IPS-20b (cell line): ENCODE measurements around the gene AGXT.

ENCODE experiments used
- H3K27ac ChIP-seq: one replicate; pipeline ENCODE4 v1.5.1; 2013; ENCODE audit warnings: low read length
- H3K27me3 ChIP-seq: 2 replicates; pipeline ENCODE4 v1.6.1; 2013; ENCODE audit warnings: mild to moderate bottlenecking, low read length, inconsistent platforms; ENCODE audit not compliant: insufficient read depth
- H3K36me3 ChIP-seq: 2 replicates; pipeline ENCODE4 v1.6.1; 2013; ENCODE audit warnings: low read depth, mild to moderate bottlenecking, inconsistent platforms, low read length, moderate library complexity; ENCODE audit not compliant: insufficient read depth
- H3K4me1 ChIP-seq: 2 replicates; pipeline ENCODE4 v1.6.1; 2013; ENCODE audit warnings: mild to moderate bottlenecking, control low read depth, inconsistent platforms, low read length, moderate library complexity; ENCODE audit not compliant: insufficient read depth
- H3K4me3 ChIP-seq: 2 replicates; pipeline ENCODE4 v1.5.1; 2013; ENCODE audit warnings: mild to moderate bottlenecking, low read length, inconsistent platforms
- H3K9ac ChIP-seq: 2 replicates; pipeline ENCODE4 v1.6.1; 2013; ENCODE audit warnings: low read depth, mild to moderate bottlenecking, inconsistent platforms, low read length, moderate library complexity
- H3K9me3 ChIP-seq: 2 replicates; pipeline ENCODE4 v1.6.1; 2013; ENCODE audit warnings: mild to moderate bottlenecking, low read depth, low read length, inconsistent platforms; ENCODE audit not compliant: insufficient read depth

The AGXT gene

DNA sequence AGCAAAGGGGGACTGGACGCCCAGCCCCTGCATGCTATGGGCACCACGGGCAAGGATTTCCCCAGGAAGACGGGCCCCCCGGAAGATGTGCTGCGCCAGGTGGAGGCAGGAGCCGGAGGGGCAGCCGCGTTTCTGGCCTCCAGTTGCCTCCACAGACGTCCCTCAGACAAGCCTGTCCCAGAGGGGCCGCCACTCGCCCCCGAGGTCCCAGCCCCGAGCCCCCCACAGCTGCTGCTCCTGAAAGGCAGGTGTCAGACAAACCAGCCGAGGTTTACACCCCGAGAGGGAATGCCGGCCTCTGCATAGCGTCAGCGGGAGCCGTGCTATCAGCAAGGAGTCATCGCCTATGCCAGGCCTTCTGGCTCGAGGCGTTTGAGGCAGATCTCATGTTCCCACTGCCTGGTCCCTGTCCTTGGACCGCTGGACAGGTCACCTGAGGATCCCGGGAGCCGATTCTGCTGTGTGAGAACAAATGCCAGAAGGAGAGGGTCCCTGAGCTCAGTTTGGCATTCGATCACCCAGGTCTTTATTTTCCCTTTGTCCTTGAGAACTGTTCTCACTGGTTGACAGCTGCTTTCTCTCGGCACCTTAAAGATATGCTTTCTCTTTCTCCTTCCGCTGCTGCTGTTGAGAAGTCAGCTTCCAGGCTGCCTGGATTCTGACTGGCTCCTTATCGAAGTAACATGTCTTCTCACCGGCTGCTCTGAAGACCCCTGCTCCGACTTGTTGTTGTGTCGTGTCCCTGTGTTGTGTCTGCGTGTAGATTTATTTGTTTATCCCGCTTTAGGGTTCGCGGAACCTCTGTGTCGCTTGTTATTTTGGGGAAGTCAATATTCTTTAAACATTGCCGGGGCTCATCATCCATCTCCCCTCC is 58.1 kb downstream of the AGXT start:
- H3K4me3 ChIP-seq = no peak overlapping the region

GRCh38 chr2:240927390-240927781 is 58.8 kb downstream of the AGXT start:
- H3K4me3 ChIP-seq = no peak overlapping the region
- H3K27ac ChIP-seq = no peak overlapping the region
- H3K4me1 ChIP-seq = no peaks in the 10 kb centered on the region
- no peaks in the 10 kb centered on the region for H3K36me3 ChIP-seq
- H3K9me3 ChIP-seq = no peaks in the 10 kb centered on the region
- H3K9ac ChIP-seq = no peak overlapping the region
- H3K27me3 ChIP-seq = no peaks in the 10 kb centered on the region; the same call in 1 of the 2 replicates

More for the DNA sequence above, 58.1 kb downstream of the AGXT start:
- Histone ChIP-seq H3K27me3 (no peaks in the 10 kb centered on the region; the same call in 1 of the 2 replicates), H3K36me3 (no peaks in the 10 kb centered on the region), H3K9ac (no peak overlapping the region), H3K4me1 (no peaks in the 10 kb centered on the region), H3K27ac (no peak overlapping the region), H3K9me3 (no peaks in the 10 kb centered on the region)

DNA sequence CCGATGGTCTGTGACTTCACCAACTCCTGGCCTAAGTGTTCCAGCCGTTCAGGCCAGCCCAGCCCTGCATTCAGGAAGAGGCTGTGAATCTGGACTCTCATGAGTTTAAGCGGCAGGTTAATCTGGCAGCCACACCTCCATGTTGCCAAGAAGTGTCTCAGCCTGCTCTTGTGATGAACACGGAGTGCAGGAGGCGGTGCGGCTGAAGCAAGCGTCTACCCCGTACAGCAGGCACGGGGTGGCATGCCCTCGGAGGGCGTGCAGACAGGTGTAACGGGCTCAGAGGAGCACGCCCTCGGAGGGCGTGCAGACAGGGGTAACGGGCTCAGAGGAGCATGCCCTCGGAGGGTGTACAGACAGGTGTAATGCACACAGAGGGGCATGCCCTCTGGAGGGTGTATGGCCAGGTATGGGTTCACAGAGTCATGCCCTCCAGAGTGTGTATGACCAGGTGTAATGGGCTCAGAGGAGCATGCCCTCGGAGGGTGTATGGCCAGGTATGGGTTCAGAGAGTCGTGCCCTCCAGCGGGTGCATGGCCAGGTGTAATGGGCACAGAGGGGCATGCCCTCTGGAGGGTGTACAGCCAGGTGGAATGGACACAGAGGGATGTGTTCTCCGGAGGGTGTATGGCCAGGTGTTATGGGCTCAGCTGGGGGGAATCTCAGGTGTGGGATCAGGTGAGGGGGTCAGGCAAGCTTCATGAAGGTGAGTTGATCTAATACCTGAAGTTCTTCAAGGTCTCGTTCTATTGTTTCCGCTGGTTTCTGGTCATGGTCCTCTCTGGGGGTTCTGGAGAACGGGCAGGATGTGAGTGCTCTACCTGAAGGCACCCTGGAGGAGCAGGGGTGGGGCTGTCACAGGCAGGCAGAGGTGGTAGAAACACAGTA is 60.1 kb downstream of the AGXT start:
- Histone ChIP-seq H3K4me1 (no peaks in the 10 kb centered on the region), H3K9ac (no peak overlapping the region), H3K36me3 (no peaks in the 10 kb centered on the region), H3K9me3 (no peaks in the 10 kb centered on the region), H3K27ac (no peak overlapping the region), H3K4me3 (no peak overlapping the region), H3K27me3 (no peaks in the 10 kb centered on the region; the same call in 1 of the 2 replicates)

DNA sequence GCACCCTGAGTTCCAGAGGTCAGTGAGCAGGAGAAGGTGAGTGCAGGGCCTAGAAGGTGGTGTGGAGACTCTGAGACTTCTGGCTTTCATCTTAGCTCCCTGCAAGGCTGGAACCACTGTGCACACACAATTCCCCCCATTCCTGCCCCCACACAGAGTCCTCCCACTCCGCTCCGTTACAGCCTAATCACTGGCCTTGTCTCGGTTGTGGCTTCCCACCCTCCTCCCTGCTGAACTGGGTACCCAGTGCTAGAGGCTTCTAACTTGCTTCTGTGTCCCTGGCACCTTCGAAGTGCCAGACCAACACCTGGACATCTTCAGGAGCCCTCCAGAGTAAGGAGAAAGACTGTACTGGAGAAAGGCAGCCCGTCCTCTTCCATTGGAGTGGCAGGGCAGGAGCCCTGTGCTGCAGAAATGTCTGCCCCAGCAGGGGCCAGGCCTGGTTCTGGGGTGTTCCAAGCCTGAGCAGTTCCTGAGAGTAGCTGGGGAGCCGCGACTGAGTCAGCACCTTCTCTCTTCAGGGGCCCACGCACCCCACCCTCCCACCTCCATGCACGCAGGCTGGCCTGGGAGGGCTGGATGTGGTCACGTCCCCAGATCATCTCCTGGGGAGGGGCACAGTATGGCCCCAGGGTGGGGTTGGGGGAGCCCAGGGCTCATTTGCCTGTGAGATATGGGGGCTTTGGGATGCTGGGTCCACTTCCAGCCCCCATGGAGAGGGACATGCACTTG is 60.9 kb downstream of the AGXT start:
- no peaks in the 10 kb centered on the region for H3K4me1 ChIP-seq
- H3K9me3 ChIP-seq = no peaks in the 10 kb centered on the region
- no peak overlapping the region for H3K9ac ChIP-seq
- no peak overlapping the region for H3K4me3 ChIP-seq
- no peaks in the 10 kb centered on the region; the same call in 1 of the 2 replicates for H3K27me3 ChIP-seq
- no peaks in the 10 kb centered on the region for H3K36me3 ChIP-seq
- H3K27ac ChIP-seq = no peak overlapping the region
